Glomerular visceral epithelial cell (primary cell): ENCODE data around the gene TBX18.
A peak's percentile ranks its signal among the peaks of the same experiment; 100 is the strongest.

ENCODE experiments used
- DNase-seq: peaks from one replicate; pipeline ENCODE4 v3.0.0-alpha.2; 2016; ENCODE audit errors: extremely low spot score

The TBX18 gene

DNA sequence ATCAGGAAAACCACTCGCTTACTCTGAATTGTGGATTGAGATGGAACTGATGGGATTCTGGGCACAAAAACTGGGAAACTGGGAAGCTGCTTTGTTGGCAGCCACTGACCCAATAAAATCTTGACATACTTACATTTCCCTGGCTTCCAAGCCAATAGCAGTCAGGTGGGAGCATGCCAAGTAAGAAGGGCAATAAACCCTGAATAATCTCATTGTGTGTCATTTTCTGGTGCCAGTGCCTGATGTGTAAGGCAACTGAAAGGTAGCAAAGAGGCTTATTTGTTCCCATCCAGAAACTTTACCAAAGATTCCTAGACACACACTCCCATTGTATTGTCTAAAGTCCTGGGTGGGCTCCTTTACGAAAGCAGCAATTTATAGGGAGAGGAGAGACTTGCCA, 93.2 kb downstream of the TBX18 start:
- no peak for DNase-seq

DNA sequence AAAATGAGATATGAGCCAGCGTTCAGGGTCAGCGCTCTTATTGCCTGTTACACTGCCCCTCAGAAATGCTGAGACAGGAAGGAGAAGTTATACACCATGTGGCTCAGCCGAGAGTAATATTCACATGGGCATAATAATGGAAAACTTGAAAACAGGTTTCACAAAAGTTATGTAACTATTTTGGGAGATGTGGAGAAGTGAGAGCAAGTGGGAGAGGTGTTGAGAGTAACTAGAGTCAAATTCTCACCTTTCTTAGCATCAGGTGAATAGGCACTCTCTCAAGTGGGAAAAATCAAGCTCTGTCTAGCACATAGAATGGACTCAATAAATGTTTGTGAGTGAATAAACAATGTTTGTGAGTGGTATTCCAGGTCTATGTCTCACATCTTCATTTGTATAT, 94.5 kb downstream of the TBX18 start:
- peak; percentile 14 for DNase-seq

DNA sequence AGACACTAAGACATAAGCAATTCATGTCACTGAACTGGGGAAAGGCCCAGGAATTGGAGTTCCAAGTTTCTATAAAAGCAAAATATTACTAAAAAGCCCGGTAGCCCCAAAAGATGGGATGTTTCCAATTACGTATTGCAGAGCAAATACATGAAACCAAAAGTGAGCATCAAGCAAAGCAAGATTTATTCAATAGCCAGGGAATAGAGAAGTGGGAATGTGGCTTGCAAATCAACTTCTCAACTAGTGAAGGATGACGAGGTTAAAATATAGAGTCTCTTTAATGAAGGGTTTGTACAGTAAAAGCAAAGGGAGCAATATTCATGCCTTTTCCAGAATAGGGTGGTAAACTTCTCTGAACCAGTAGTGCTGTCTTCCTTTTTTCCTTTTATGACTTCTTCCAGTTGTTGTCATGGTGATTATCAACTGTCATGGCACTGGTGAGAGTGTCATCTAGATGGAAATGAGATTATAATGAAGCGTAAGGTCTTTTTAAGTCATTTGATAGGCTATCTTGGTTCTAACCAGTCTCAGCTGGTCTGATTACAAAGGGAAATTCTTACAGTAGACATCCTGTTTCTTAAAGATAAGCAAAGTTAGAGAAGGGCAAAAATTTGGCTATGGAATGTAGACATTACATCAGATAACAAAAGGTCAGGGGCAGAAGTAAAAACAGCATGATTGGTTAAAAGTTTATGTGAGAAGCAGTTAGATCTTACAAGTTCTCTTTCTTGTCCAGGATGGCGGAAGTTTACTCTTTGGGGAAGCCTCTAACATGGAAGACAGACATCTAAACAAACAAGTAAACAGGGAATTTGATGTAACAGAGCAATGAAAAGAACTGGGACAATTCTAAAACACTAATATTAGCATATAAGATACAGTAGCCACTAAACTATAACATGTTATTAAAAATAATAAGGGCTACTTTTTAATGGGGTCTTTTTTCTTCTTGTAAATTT, 96.9 kb downstream of the TBX18 start:
- DNase-seq = no peak

DNA sequence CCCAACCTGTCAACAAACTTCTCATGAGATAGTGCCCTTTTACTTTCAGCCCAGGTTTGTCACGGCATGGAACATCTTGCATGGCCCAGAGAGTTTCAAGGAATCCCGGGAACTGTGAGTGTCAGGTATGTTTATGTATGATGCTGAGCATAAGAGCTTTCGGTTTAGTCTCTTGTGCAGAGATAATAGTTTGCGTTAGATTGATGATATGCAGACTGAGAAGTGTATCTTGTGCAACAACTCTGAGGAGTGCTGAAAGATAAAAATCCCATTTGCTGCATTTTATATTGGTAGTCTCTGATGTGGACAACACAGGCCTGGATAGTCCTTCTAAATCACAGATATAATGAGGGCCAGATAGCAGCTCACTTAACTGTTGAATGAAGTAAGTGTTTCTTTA, 99.0 kb downstream of the TBX18 start:
- no peak for DNase-seq

DNA sequence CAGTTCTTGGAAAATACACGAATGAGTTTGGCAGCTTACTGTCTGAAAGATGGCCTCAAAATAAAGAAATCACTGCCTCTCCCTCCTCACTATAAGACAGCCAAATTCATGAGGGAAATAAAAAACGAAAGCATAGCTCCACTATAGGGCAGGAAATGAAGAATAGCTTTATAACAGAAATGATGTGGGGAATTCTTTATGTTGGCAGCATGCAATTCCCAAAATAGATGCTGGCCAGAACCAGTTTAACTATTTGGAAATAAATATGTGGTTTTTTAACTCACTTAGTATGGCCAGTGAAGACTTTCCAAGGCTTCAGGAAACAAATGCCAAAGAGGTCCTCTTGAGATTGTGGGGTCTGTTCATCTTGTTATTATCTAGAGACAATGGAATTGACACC, 100.5 kb downstream of the TBX18 start:
- DNase-seq = no peak

DNA sequence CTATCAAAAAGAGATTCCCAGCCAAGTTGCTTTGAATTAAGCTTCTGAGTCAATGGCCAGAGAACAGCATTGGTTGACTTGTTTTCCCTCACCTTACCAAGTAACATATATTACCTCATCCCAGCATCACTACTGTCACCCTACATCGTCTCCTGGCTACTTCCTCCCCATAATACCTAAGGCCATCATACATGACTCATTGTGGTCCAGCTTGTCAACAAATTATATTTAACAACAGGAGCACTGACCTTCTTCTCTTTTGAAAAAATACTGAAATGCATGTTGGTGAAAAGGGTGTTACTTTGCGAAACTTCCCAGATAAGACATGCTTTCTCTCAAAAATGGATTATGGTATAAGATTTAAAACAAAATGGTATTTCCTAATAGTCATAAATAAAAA, 106.9 kb downstream of the TBX18 start:
- no peak for DNase-seq

DNA sequence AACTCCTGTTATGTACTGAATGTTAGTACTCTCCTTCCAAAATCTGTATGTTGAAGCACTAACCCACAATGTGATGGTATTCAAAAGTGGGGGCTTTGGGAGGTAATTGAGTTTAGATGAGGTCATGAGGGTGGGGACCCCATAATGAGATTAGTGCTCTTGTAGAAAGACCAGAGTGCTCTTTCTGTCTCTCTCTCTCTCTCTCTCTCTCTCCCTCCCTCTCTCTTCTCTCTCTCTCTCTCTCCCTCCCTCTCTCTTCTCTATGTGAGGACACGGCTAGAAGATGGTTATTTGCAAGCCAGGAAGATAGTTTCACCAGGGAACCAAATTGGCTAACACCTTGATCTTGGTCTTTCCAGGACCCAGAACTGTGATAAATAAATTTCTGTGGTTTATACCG, 107.4 kb downstream of the TBX18 start:
- no peak for DNase-seq

DNA sequence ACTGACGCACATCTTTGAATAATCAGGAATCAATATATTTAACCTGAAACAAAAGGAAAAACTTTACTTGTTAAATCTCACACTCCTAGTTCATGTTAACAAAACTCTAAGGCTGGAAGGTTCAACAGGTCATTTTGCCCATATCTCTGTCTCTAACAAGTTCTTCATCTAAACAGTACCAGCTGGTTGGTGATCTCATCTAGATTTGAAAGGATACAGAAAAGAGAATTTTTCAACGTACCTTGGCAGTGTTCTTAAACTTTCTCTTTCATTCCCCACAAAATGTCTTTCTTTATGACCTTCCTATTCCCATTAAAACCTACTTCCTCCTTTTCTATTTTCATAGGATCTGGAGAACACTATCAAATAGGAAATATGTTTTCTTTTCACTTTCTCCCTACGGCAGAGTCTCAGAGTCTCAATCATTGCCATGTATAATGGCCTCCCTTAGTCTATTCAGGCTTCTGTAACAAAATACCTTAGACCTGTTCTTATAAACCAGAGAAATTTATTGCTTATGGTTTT, 111.3 kb downstream of the TBX18 start:
- DNase-seq = no peak

DNA sequence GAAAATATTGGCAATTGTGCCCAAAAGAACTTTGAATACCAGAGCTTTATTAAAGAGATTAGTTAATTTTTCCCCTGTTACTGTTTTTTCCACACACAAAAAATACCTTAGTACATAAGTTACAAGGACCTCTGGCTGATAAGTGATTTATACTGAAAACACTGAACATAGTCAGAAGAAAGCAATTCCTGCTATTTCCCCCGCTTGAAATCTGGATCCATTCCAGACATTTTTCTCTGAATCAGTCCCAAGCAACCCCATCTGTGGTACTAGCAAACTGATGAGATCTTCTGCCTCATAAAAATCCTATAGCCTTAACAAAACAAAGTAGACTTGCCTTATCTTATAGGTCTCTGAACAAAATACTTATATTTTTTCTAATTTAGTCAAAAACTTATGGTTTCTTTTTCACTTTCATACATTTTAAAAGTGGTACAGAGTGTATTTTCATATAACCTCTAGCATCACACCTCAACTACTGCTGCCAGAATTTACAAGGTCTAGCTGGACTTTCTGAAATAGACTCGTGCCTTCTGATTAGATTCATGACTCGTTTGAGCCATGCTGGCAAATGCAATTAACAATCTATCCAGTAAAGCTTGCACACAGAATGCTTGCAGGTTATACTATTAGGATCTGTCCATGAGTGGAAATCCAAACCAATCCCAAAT, 111.9 kb downstream of the TBX18 start:
- peak; percentile 91 for DNase-seq

DNA sequence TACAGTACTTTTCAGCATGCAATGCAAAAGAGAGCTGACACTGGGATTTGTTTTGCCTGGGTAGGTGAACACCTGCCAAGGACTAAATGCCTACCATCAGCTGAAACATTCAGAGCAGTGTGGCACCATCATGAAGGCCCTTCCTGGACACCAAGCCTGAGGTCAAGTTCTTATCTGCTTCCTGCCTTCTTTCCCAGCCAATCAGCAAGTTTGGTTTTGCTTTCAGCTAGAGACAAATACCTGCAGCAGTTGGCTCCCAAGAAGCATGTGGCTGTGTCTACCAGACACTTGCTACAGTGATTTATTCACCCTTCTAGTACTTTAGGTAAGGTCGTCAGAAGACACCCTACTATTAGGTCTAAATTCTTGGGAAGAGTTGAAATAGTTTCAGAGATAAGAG, 112.8 kb downstream of the TBX18 start:
- no peak for DNase-seq

DNA sequence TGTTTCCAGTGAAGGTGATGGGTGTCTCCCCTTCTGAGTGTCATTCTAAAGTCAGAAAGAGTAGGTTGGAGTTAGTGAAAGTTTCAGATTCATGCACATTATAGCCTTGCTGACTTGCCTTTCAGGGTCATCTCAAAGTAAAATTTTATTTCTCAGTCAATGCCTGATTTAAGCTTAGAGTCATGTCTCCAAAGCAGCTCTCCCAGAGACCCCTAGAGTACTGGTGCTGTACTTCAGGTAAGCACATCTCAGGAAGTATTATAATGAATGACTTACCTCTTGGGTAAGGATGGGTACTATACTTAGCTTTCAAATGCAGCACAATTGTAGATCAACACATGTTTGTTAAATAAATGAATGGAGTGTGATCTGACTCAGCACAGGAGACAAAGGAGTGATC, 116.0 kb downstream of the TBX18 start:
- no peak for DNase-seq

DNA sequence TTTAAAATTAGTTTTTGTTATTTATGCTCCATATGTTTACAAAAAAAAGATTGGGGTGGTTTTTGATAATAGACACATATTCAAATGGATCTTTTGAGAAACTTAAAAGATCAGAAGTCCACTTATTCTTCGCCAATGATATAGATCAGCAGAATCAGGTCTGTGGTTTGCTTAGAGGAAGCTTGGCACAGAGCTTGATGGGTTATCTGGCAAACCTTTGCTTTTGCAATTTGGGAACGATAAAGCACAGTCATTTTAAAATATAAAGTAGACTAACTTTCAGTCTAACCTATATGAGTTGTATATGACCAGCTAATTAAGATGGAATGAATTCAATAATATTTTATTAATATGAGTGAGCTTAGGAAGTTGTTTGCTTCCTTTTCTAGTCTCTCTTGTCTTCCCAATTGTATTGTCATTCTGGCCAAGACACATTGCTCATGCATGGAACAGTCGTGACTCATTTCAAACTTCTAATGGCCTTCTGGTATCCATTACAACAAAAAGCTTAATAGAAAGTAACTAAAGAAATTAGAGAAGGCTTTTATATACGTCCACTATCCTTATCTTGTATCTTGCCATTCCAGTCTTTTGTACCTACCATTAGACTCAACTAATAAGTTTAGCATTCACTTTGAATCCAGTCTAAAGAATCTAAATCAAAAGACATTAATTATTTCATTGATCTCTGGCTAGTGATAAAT, 118.7 kb downstream of the TBX18 start:
- DNase-seq = peak; percentile 23

DNA sequence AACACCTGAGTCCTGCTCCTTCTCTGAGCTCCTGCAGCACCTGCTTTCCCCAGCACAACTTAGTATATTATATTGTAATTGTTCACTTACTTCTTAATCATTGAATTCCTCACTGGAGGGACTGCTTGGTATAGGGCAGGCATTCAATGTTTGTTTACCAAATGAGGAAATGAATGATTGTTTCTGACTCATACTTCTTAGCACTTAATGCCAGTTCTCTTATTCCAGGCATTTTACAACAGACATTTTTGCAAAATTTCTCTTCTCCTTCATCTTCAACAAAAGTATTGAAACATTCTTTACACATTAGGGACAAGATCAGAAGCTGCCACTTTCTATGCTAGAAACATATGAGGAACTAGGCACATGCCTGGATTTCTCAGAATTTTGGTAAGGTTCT, 119.4 kb downstream of the TBX18 start:
- peak; percentile 27 for DNase-seq

DNA sequence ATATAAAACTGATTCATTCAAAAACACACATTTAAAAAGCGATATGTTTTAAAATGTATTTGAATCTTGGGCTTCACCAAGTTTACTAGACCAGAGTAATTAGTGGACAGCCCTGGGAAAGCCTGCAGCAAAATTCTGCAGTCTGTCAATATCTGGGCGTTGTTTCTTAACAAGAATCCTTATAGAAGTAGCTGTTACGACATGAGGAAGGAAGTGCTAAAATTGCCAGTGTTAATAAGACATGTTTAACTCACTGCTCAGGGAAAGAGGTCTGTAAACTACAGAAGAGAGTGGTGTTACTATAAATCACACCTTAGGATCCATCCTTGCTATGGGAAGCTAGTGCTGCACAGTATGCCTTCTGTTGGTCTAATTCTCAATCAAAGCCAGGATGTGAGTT, 120.6 kb downstream of the TBX18 start:
- no peak for DNase-seq

DNA sequence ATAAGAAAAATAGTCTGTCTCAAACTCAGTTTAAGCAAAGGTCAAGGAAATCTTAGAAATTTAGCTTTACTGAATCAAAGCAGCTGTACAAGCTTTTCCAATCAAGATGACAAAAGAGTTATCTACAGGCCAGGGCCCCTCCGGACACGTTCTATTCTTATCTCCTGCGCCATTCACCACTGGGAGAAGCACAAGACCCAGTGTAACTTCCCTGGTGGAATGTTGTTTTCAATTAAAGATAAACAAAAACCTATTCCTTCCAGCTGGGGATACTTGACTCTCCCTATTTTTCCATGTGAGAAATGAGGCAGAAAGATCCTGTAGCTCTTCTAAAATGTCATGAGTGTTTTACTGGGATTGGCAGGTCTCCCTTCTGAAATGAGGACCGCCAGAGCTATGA, 123.3 kb downstream of the TBX18 start:
- no peak for DNase-seq

DNA sequence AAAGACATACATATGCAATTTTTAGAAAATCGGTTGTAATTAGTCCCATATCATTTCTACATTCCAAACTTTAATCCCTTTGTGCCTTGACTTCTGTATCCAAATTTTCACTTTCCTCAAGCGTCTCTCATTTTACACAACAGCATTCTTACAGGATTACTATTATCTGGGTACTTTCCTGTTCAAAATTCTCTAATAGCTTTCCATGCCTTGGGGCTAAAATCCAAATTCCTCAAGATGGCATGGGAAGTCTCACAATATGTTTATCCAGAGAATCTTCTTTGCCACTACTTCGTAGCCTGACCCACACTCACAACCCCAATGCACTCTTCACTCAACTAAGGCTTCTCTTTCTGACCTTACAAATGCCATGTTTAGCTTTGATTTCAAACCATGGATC, 125.0 kb downstream of the TBX18 start:
- DNase-seq = no peak

DNA sequence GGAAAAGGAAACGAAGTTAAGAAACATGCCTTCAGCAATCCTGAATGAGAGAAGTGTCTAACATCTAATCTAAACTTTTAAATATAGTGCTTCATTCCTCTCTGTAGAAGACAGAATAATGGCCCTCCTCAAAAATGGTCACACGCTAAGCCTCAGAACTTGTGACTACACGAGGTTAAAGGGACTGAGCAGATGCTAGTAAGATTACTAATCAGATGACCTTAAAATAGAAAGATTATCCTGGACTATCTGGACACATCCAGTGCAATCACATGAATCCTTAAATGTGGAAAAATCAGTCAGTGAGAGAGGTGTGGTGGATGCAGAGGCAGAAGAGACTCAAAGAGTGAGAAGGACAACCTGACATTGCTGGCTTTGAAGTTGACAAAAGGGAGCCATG, 126.1 kb downstream of the TBX18 start:
- DNase-seq = no peak
